SKM-1 treated with dmso at 0.1 percent for 144 hours (cell line): ENCODE results near the gene UBASH3A.
"Not testable (repeated sequence)": the region's sequence is repeated elsewhere in the genome, so short reads cannot be mapped to it uniquely, and the experiment has no call there.

Experiments used
- DNase-seq: peaks from one replicate; lab custom pipeline; 2025; ENCODE audit not compliant: unreplicated experiment; lab: John Stamatoyannopoulos, UW

The UBASH3A gene

DNA sequence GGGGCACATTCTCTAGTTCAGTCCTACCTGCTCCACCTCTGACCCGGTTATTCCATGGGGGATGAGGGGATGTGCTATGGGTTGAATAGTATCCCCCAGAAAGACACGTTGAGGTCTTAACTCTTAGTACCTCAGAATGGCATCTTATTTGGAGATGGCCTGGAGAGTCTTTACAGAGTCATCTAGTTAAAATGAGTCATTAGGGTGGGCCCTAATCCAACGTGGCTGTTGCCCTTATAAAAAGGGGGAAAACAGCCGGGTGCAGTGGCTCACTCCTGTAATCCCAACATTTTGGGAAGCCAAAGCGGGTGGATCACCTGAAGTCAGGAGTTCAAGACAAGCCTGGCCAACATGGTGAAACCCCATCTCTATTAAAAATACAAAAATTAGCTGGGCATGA lies 13.5 kb upstream of the UBASH3A start:
- DNase-seq: no peak

- no peak for DNase-seq
Measured at GRCh38 chr21:42390696-42391095, 13.0 kb upstream of the UBASH3A start.

GRCh38 chr21:42391297-42391696 lies 12.4 kb upstream of the UBASH3A start:
- DNase-seq: no peak

GRCh38 chr21:42392731-42393442 lies 10.8 kb upstream of the UBASH3A start:
- no peak for DNase-seq

DNA sequence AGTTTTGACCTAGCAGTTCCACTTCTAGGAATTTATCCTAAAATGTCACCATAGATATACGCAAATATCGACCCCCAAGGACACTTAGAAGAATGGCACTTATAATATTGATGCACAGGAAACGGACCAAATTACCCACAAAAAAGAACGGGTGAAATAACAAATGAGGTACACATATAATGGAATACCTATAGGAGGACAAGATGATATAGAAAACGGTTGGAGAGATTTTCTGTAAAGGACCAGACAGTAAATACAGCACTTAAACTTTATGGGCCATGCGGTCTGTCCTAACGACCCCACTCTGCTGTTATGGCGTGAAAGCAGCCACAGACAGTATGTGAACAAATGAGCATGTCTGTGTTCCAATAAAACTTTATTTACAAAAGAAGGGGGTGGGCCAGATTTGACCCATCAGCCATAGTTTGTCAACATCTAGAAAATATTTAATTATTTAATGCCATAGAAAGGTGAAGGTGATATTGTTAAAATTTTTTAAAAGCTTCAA lies 10.2 kb upstream of the UBASH3A start:
- DNase-seq: no peak

DNA sequence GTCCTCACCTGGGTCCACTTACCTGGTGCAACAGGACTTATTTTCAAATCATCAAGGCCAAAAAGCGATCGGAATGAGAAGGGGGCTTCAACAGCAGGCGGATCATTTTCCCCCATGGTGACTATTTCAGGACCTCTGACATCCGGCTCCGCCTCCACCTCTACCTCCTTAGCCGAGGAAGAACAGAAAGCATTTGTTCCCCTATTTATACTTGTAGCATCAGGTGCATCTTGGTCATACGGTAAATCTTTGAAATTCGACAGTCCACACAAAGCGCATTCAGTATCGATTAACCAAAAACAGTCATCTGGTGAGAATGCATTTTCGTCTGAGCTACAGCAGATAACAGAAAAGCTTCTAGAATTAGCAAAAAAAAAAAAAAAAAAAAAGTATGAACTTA lies 8.4 kb upstream of the UBASH3A start:
- no peak for DNase-seq

DNA sequence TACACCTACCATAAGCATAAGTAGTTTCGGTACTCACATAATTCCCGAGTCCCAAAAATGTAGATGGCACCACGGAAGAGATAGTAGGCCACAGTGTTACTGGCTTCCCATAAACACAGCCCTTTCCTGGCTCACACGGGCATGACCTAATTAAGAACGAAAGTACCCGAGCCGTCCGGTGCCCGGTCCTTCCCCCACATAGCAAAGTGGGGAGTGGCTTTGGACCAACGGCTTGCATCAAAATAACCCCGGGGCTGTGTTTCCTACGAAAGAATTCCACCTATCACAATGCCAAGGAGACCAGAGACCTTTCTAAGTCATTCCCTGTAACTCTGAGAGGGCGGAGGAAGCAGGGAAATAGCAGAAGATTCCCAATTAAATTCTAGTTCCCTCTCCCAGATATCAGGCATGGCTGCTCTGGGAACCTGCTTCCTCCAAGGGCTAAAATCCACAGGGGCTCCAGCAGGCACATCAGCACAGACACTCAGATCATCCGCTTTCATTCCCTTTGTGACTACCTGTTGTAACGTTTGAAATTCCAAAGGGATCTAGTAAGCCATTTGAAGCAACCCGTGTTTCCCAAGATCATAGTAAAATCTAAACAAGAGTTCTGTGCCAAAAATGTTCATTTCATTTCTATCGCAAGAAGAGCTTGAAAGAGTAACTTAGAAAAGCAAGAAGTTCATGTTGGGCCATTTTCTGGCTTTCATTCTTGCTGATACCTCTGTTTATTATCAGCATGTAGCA lies 7.6 kb upstream of the UBASH3A start, which contains the start of gene TMPRSS3:
Gene TMPRSS3 (minus strand): TSS at position 148 of the 747 bp plus-strand sequence. CDS start 635 bp downstream, outside the sequence.
- no peak for DNase-seq

DNA sequence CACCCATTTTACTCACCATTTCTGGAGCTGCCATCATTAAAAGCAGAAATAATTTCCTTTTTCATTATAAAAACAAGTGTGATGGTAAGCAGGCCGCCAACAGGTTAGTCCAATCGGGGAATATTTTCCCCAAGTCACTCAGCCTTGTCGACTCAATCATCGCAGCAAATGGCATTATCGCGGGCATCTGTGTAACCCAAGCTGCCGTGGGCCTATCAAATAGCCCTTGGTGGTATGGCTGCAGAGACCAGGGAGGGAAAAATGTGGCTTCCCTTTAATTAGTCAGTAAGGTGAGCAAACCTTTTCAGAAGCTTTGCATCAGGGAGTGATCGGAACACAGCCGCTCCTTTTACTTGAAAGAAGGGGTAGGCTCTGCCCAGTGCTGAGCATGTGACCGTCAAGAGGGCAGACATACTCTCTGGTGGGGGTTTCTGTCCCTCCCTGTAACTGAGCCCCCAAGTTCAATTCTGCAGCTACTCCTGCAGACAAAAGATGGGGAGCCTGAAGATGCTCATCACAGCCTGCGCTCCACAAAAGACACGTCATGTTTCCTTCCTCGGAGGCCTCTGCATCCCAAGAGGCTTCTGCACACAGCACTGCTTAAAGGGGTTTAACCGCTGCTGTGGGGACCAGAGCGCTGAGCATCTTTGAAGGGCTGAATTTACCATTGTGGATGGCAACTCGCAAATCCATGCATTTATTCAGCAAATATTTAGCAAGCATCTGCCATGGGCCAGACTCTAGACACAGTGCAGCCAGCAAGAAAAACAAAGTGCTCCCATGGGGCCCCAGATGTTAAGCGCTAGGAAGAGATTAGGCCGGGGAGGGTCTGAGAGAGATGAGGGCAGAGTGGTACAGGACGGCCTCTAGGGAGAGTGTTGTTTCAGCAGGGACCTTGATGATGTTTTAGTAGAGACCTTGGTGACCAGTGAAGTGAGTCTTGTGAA lies 6.6 kb upstream of the UBASH3A start:
- no peak for DNase-seq

DNA sequence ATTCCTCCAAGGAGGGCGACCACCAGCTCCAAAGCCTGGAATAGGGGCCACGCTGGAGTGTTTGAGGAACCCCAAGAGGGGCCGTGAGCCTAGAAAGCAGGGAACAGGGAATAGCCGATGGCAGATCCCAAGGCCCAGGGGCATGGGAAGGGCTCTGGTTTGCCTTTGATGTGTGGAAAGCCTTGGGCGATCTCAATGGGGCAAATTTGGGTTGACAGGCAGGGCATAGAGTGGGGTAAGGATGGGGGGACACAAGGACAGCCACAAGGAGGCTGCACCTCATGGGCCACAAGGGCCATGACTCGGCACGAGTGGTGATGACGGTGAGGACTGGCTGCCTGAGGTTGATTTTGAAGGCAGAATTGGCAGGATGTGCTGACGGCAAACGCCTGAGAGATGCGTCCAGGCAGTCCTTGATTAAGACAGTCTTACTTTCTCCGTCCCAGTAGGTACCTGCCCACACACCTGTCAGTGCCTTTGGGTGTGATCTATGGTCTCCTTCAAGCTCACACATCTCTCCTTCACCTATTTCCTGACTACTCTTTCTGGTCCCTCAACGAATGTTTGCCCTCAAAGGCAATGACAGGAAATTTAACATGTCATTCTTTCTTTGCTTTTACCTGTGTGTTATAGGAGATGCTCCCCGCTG lies 5.8 kb upstream of the UBASH3A start:
- DNase-seq: no peak

DNA sequence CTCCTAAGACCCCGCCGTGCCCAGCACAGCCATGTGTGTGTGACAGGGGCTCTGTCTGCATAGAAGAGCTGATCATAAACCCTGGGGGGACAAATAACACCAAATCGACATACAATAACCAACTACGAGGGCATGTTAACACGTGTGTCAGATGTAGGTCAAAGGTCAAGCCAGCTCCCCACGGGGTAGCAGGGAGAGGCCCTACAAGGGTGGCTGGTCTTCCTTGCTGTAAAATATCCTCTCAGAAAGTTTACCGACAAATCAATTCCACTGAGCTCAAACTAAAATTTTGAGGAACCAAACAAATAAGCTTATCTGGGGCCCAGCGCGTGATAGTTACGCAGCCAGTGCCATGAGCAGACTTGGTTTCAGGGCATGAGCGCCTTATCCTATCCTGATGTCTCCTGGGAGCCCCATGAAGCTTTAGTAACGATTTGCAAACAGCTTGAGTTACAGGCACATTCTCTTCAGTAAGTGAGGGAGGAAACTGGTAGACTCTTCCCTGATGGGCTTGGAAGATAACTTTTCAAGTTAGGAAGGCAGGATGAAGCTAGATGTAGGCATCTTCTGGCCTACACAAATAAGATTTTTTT lies 5.2 kb upstream of the UBASH3A start:
- no peak for DNase-seq

GRCh38 chr21:42400525-42400924 lies 3.2 kb upstream of the UBASH3A start:
- no peak for DNase-seq

DNA sequence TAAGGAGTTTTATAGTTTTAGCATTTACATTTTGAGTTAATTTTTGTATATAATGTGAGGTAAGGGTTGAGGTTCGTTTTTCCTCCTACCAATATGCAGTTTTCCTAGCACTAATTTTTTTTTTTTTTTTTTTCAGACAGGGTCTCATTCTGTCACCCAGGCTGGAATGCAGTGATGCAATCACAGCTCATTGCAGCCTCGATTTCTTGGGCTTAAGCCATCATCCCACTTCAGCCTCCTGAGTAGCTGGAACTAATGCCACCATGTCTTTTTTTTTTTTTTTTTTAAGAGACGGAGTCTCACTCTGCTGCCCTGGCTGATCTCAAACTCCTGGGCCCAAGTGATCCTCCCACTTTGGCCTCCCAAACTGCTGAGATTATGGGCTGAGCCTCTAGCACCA lies 2.5 kb upstream of the UBASH3A start:
- no peak for DNase-seq

DNA sequence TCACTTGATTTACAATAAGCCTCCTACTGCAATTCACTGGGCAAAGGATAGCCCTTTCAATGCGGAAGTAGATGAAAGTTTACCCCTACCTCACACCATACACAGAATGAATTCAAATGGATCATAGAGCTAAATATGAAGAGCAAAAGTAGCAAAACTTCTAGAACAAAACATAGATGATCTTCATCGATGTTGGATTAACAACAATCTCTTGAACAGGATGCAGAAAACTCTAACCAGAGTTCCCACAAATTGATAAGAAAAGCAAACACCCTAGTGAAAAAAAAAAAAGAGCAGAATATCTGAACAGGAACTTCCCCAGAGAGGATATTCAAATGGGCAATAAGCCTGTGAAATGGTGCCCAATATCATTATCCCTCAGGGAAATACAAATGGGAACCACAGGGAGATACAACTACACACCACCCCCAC lies 1.9 kb upstream of the UBASH3A start:
- DNase-seq: no peak

DNA sequence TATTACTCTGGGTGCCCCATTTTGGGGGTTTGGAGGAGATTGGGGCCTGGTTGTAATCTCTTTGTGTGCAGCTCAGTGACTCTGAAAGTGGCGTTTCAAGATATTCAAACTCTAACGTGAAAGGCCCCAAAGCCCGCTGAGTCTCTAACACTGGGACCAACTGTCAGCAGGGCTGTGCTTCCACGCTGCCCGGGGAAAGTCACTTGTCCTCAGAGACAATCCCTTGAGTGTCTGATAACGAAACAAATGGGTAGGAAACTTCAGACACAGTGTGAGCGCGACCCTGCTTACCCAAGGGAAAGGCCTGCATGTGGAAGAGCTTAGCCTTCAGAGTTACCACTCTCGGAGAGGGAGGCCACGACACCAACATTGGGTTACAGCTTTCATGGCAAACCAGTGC lies 837 bp downstream of the UBASH3A start:
- DNase-seq: no peak

DNA sequence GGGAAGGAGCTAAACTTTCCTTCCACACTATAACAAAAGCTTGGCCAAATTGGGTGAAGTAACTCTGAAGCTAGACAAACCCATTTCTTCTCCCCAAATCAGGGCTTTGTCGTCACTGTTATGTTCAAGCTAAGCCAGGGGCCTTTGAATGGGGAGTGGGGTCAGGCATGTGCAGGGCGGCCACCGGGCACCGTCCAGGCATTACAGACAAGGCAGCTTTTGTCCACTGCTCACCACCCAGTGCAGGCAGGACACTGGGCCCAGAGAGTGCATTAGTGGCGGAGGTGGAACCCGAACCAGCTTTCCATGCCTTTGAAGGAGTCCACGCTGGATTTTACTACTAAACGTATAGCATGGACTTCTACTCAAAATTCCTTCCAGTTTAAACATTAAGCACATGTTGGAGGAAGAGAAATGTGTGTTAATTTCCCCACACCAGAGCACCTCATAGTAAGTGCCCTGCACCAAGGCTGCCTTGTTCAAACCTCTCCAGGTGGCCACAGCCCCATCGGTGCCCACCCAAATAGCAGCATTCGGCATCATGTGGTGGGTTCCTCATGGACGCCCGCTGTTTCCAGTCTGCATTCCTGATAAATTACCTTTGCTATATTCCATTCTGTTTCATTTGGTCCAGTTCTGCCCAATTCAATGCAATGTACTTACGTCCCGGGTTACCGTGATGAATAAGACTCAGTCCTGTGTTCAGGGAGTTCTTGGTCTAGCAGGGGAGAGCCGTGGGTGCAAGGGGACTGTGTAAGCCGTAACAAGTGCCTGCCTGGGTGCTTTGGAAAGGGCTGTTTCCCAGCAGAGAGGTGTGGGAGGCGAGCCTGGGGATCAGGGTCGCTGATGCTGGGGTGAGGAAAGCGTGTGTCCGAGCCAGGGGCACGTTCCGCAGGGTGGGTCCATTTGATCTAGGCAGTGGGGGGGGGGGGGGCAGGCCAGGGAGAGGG lies 1.6 kb downstream of the UBASH3A start:
- DNase-seq: no peak

DNA sequence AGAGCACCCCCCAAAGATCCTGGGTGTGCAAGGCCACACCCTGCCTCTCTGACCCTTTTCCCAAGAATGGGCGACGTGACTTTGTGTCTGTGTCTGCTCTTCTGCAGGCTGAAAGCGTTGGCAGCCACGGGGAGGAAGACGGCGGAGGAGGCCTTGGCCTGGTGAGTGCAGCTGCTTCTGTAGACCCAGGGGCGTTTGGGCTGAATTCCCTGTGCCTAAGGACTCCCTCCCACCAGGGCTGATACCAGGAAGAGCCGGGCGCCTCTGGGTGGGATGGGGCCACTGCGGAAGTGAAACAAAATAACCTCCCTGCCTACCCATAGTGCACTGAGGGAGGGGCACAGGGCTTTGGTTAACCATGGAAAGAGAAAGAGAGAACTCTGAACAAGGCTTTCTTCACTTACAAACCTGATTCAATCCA lies 2.5 kb downstream of the UBASH3A start:
- no peak for DNase-seq

- no peak for DNase-seq
Measured at GRCh38 chr21:42406866-42407265, 3.2 kb downstream of the UBASH3A start.

DNA sequence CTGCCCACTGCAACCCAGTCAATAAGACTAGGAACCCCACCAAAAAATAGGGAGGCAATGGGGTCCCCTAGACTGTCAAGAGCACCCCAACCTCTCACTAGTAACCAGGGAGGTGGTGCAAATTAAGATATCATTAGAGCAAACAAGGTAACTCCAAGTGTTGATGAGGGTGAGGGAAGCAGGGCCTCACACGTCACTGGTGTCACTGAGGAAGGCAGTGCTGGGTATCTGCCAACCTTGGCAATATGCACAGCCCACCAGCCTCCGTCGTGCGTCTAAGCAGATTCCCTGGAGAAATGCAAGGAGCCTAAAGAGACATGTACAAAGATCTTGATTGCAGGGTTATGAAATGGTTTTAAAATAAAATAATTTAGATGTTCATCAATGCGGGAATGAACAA lies 3.8 kb downstream of the UBASH3A start:
- no peak for DNase-seq

DNA sequence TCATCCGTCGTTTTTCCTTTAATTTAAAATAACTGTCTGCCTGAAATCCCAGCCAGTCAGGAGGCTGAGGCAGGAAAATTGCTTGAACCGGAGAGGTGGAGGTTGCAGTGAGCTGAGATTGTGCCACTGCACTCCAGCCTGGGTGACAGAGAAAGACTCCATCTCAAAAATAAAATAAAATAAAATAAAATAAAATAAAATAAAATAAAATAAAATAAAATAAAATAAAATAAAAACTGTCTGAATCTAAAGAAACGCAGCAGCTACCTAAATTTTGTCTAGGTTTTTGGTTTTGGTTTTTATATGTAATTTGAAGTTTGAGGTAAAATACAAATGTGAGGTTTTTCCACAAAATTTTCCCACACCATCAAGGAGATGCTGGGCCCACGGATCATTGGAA lies 5.0 kb downstream of the UBASH3A start:
- not testable (repeated sequence) for DNase-seq
